SK-N-SH (cell line): ENCODE data around the gene CEP57L1.

Experiments used
- CHD2 ChIP-seq: fragments of 150-350 bp; IDR thresholded peaks from 2 replicates; pipeline ENCODE4 v1.6.1; 2018; ENCODE audit warnings: low read length; ENCODE audit not compliant: partially characterized antibody
- JUND ChIP-seq: IDR thresholded peaks from 2 replicates; pipeline ENCODE4 v1.4.0; 2012
- NRF1 ChIP-seq: IDR thresholded peaks from 2 replicates; pipeline ENCODE4 v1.6.1; 2012; ENCODE audit warnings: low read depth, mild to moderate bottlenecking, low read length
- POLR2AphosphoS5 ChIP-seq: IDR thresholded peaks from 2 replicates; pipeline ENCODE4 v1.6.1; 2012; ENCODE audit warnings: low read depth, low read length
- RAD21 ChIP-seq: IDR thresholded peaks from 2 replicates; pipeline ENCODE4 v1.6.1; 2012; ENCODE audit warnings: mild to moderate bottlenecking, low read length
- RCOR1 ChIP-seq: fragments of 150-350 bp; IDR thresholded peaks from 2 replicates; pipeline ENCODE4 v1.6.1; 2017; ENCODE audit warnings: antibody characterized with exemption, low read length
- RFX5 ChIP-seq: IDR thresholded peaks from 2 replicates; pipeline ENCODE4 v1.6.1; 2012; ENCODE audit warnings: mild to moderate bottlenecking, improper control_type of control experiment, low read length
- TF ChIP-seq, protein P1 (sequence below): fragments of 200-600 bp; sonication (generic); IDR thresholded peaks from 2 replicates; pipeline ENCODE4 v1.6.1; 2017; ENCODE audit warnings: antibody characterized with exemption, mild to moderate bottlenecking, moderate library complexity
- TF ChIP-seq, protein P2 (sequence below): IDR thresholded peaks from 2 replicates; pipeline ENCODE4; 2012
- TF ChIP-seq, protein P3 (sequence below): IDR thresholded peaks from 2 replicates; pipeline ENCODE4 v1.6.1; 2012; ENCODE audit warnings: mild to moderate bottlenecking, low read depth, low read length, moderate library complexity

- TF ChIP-seq RFX5 (no peak), JUND (no peak), RCOR1 (no peak), RAD21 (no peak), NRF1 (no peak), POLR2AphosphoS5 (no peak), CHD2 (no peak)
- TF ChIP-seq, protein P1, sequence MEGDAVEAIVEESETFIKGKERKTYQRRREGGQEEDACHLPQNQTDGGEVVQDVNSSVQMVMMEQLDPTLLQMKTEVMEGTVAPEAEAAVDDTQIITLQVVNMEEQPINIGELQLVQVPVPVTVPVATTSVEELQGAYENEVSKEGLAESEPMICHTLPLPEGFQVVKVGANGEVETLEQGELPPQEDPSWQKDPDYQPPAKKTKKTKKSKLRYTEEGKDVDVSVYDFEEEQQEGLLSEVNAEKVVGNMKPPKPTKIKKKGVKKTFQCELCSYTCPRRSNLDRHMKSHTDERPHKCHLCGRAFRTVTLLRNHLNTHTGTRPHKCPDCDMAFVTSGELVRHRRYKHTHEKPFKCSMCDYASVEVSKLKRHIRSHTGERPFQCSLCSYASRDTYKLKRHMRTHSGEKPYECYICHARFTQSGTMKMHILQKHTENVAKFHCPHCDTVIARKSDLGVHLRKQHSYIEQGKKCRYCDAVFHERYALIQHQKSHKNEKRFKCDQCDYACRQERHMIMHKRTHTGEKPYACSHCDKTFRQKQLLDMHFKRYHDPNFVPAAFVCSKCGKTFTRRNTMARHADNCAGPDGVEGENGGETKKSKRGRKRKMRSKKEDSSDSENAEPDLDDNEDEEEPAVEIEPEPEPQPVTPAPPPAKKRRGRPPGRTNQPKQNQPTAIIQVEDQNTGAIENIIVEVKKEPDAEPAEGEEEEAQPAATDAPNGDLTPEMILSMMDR: no peak
- TF ChIP-seq, protein P2, sequence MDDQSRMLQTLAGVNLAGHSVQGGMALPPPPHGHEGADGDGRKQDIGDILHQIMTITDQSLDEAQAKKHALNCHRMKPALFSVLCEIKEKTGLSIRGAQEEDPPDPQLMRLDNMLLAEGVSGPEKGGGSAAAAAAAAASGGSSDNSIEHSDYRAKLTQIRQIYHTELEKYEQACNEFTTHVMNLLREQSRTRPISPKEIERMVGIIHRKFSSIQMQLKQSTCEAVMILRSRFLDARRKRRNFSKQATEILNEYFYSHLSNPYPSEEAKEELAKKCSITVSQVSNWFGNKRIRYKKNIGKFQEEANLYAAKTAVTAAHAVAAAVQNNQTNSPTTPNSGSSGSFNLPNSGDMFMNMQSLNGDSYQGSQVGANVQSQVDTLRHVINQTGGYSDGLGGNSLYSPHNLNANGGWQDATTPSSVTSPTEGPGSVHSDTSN: no peak
- TF ChIP-seq, protein P3, sequence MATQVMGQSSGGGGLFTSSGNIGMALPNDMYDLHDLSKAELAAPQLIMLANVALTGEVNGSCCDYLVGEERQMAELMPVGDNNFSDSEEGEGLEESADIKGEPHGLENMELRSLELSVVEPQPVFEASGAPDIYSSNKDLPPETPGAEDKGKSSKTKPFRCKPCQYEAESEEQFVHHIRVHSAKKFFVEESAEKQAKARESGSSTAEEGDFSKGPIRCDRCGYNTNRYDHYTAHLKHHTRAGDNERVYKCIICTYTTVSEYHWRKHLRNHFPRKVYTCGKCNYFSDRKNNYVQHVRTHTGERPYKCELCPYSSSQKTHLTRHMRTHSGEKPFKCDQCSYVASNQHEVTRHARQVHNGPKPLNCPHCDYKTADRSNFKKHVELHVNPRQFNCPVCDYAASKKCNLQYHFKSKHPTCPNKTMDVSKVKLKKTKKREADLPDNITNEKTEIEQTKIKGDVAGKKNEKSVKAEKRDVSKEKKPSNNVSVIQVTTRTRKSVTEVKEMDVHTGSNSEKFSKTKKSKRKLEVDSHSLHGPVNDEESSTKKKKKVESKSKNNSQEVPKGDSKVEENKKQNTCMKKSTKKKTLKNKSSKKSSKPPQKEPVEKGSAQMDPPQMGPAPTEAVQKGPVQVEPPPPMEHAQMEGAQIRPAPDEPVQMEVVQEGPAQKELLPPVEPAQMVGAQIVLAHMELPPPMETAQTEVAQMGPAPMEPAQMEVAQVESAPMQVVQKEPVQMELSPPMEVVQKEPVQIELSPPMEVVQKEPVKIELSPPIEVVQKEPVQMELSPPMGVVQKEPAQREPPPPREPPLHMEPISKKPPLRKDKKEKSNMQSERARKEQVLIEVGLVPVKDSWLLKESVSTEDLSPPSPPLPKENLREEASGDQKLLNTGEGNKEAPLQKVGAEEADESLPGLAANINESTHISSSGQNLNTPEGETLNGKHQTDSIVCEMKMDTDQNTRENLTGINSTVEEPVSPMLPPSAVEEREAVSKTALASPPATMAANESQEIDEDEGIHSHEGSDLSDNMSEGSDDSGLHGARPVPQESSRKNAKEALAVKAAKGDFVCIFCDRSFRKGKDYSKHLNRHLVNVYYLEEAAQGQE: no peak
Observed at GRCh38 chr6:109052018-109052651, 43.2 kb upstream of the CEP57L1 start.
